HG03025 (cell line): ENCODE measurements around the gene PSMC3.

Source experiments
- ATAC-seq: cut with Tn5 transposase; IDR thresholded peaks from one replicate; pipeline ENCODE4 v1.9.1; 2021; ENCODE audit warnings: mild to moderate bottlenecking, moderate library complexity; ENCODE audit not compliant: unreplicated experiment, low FRiP score

PSMC3 gene

GRCh38 chr11:47377571-47378009 lies 48.6 kb downstream of the PSMC3 start:
- ATAC-seq = no peak

GRCh38 chr11:47376525-47377371 lies 49.5 kb downstream of the PSMC3 start:
- ATAC-seq = no peak

- no peak for ATAC-seq
Observed at GRCh38 chr11:47376107-47376524, 50.1 kb downstream of the PSMC3 start.

- no peak for ATAC-seq
Observed at GRCh38 chr11:47375546-47376085, 50.6 kb downstream of the PSMC3 start.

GRCh38 chr11:47375020-47375419 lies 51.2 kb downstream of the PSMC3 start:
- no peak for ATAC-seq

GRCh38 chr11:47374720-47375019 lies 51.6 kb downstream of the PSMC3 start:
- ATAC-seq = no peak

GRCh38 chr11:47373876-47374719 lies 52.1 kb downstream of the PSMC3 start:
- no peak for ATAC-seq

GRCh38 chr11:47372422-47372821 lies 53.8 kb downstream of the PSMC3 start:
- no peak for ATAC-seq

- no peak for ATAC-seq
Observed at GRCh38 chr11:47369676-47370075, 56.6 kb downstream of the PSMC3 start.
